Testis (tissue), 2 donors: Measurements from ENCODE around the gene TEX52.

Source experiments
- POLR2A ChIP-seq: fragments of 450-650 bp; IDR thresholded peaks from one replicate; pipeline ENCODE4 v1.6.1; 2017; ENCODE audit warnings: antibody characterized with exemption, mild to moderate bottlenecking, moderate library complexity
- TF ChIP-seq, protein P1 (sequence below), 3 experiments: fragments of 450-650 bp in 2 of 3; fragments of 200-600 bp in 1 of 3; sonication (generic) in 1 of 3; IDR thresholded peaks; one replicate each; pipeline ENCODE4 v1.5.1; 2016 to 2019; ENCODE audit warnings: antibody characterized with exemption in 3 of 3, mild to moderate bottlenecking in 2 of 3, moderate library complexity in 1 of 3

DNA sequence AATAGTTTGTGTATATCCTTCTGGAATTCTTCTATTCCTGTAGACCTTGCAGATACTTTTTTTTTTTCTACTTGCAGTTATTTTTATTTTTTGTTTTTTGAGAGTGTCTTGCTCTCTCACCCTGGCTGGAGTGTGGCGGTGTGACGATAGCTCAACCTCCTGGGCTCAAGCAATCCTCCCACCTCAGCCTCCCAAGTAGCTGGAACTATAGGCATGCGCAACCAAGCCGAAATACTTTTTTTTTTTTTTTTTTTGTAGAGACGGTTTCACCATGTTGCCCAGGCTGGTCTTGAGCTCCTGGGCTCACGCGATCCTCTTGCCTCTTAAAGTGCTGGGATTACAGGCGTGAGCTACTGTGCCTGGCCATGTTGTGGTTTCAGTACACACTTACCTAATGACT lies 43.8 kb upstream of the TEX52 start:
- TF ChIP-seq, protein P1, sequence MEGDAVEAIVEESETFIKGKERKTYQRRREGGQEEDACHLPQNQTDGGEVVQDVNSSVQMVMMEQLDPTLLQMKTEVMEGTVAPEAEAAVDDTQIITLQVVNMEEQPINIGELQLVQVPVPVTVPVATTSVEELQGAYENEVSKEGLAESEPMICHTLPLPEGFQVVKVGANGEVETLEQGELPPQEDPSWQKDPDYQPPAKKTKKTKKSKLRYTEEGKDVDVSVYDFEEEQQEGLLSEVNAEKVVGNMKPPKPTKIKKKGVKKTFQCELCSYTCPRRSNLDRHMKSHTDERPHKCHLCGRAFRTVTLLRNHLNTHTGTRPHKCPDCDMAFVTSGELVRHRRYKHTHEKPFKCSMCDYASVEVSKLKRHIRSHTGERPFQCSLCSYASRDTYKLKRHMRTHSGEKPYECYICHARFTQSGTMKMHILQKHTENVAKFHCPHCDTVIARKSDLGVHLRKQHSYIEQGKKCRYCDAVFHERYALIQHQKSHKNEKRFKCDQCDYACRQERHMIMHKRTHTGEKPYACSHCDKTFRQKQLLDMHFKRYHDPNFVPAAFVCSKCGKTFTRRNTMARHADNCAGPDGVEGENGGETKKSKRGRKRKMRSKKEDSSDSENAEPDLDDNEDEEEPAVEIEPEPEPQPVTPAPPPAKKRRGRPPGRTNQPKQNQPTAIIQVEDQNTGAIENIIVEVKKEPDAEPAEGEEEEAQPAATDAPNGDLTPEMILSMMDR (IDR thresholded peaks at IDR 0.05) = no peak
- TF ChIP-seq POLR2A = no peak
